SH-SY5Y (cell line): ENCODE results near the gene OR2AE1.

ENCODE experiments used
- GATA2 ChIP-seq: IDR thresholded peaks from 2 replicates; pipeline ENCODE4 v1.6.1; 2011; ENCODE audit warnings: mild to moderate bottlenecking, low read depth, low read length
- GATA3 ChIP-seq: IDR thresholded peaks from 2 replicates; pipeline ENCODE4 v1.6.1; 2011; ENCODE audit warnings: low read depth, mild to moderate bottlenecking, low read length, moderate library complexity

- TF ChIP-seq GATA3 (no peak), GATA2 (no peak)
Observed at GRCh38 chr7:99848420-99849216, 28.2 kb downstream of the OR2AE1 start.
